AG09309 (cell line): Measurements from ENCODE around the gene HEXIM2.
"Not testable (repeated sequence)": the region's sequence is repeated elsewhere in the genome, so short reads cannot be mapped to it uniquely, and the experiment has no call there.

Experiments used
- DNase-seq: peaks from one replicate; pipeline ENCODE4 v3.0.0-alpha.2; 2010; ENCODE audit warnings: low read depth
- H3K4me3 ChIP-seq: 2 replicates; pipeline ENCODE4 v1.5.1; 2011; ENCODE audit warnings: mild to moderate bottlenecking, low read depth, low read length, moderate library complexity; ENCODE audit not compliant: control insufficient read depth
- CTCF ChIP-seq: IDR thresholded peaks from 2 replicates; pipeline ENCODE4 v1.5.1; 2011; ENCODE audit warnings: mild to moderate bottlenecking, low read depth, low read length, inconsistent platforms; ENCODE audit not compliant: insufficient read depth, control insufficient read depth; ENCODE audit errors: missing control alignments

Gene HEXIM2

DNA sequence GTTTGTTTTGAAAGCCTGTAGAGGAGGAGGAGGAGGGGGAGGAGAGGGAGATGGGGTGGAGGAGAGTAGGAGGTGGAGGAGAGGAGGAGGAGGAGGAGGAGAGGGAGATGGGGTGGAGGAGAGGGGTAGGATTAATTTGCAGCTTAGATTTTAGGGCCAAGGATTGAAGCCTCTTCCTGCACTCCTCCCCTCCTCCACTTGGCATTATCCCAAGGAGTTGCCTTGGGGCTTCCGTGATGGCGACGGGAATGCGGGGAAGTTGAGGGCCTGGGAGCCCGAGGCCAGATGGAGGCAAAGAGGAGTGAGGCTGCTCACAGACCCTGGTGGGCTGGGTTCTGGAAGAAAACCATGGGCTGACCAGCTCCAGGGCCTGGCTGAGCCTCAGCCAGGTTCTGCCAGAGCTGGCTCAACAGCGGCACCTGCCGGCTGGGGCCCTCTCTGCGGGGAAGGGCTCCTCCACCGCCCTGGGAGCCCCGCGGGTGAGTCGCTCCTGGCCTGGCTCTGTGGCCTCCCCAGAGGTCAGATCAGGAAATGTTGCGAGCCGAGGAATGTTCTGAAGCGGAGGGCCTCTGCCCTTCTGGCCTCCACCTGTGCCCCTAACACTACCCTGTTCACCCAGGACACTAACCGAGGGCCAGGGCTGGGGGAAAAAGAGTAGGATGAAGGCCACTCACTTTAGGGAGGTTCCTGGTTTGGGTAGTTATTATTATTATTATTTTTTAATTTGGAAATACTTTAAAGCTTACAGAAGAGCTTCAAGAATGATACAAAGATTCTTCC is 36.1 kb downstream of the HEXIM2 start:
- H3K4me3 ChIP-seq: no peak overlapping the region
- peak; percentile 99 for TF ChIP-seq CTCF
- peak; percentile 35 for DNase-seq

GRCh38 chr17:45200701-45201100 is 39.0 kb downstream of the HEXIM2 start:
- no peak overlapping the region for H3K4me3 ChIP-seq
- DNase-seq: no peak
- TF ChIP-seq CTCF: no peak

DNA sequence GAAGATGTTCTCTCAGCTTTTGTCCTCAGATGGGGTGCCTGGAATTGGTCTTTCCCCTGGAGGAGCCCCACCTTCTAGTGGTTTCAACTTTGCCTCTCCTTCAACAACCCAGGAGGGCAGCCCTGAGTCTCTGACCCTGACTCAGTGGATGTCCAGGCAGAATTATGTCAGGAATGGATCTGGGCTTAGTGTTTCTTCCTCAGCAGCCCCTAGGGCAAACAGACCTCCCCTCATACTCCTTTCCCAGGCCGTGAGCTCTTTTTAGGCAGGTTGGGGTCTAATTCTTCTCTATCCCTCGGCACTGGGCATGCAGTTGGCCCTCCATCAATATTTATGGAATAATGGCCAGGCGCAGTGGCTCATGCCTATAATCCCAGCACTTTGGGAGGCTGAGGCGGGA is 39.8 kb downstream of the HEXIM2 start:
- no peak overlapping the region for H3K4me3 ChIP-seq
- TF ChIP-seq CTCF: no peak
- DNase-seq: no peak

GRCh38 chr17:45201880-45202279 is 40.2 kb downstream of the HEXIM2 start:
- not testable (repeated sequence) for H3K4me3 ChIP-seq
- peak; percentile 32 for DNase-seq

GRCh38 chr17:45218895-45219661 is 57.4 kb downstream of the HEXIM2 start:
- peak; percentile 82 for DNase-seq
- peak; percentile 85 for TF ChIP-seq CTCF
- no peak overlapping the region for H3K4me3 ChIP-seq
